H9 (cell line): Measurements from ENCODE around the gene APOB. TPM values are rescaled to one million over a fixed set of nuclear protein-coding genes. Genes with fewer than 3 reads are reported as not detected.

ENCODE experiments used
- DNase-seq: peaks from one replicate; pipeline ENCODE4 v3.0.0-alpha.2; 2017
- H2AFZ ChIP-seq: one replicate; pipeline ENCODE4 v1.6.1; 2013; ENCODE audit warnings: mild to moderate bottlenecking, low read length, control low read depth, moderate library complexity
- H2AK5ac ChIP-seq: 2 replicates; pipeline ENCODE4 v1.6.1; 2013; ENCODE audit warnings: low read length, control low read depth, mixed read lengths; ENCODE audit not compliant: insufficient read length
- H2BK120ac ChIP-seq: one replicate; pipeline ENCODE4 v1.6.1; 2013; ENCODE audit warnings: low read depth, mild to moderate bottlenecking, low read length, control low read depth, inconsistent platforms; ENCODE audit not compliant: poor library complexity, severe bottlenecking
- H2BK12ac ChIP-seq: 2 replicates; pipeline ENCODE4 v1.6.1; 2013; ENCODE audit warnings: low read length, control low read depth, mixed read lengths, low read depth; ENCODE audit not compliant: insufficient read length
- H2BK15ac ChIP-seq: 2 replicates; pipeline ENCODE4 v1.6.1; 2013; ENCODE audit warnings: low read depth, low read length, control low read depth
- H2BK20ac ChIP-seq: one replicate; pipeline ENCODE4 v1.6.1; 2013; ENCODE audit warnings: low read depth, mild to moderate bottlenecking, low read length, control low read depth, inconsistent platforms; ENCODE audit not compliant: poor library complexity, severe bottlenecking
- H2BK5ac ChIP-seq: 2 replicates; pipeline ENCODE4 v1.6.1; 2013; ENCODE audit warnings: low read length, control low read depth, mixed read lengths; ENCODE audit not compliant: insufficient read length
- H3K14ac ChIP-seq: 2 replicates; pipeline ENCODE4 v1.6.1; 2013; ENCODE audit warnings: low read length, control low read depth; ENCODE audit not compliant: insufficient read depth
- H3K18ac ChIP-seq: 2 replicates; pipeline ENCODE4 v1.6.1; 2013; ENCODE audit warnings: low read depth, mild to moderate bottlenecking, mixed read lengths, low read length, control low read depth; ENCODE audit not compliant: insufficient read length
- H3K23ac ChIP-seq: 2 replicates; pipeline ENCODE4 v1.6.1; 2013; ENCODE audit warnings: low read length, control low read depth, mixed read lengths, low read depth; ENCODE audit not compliant: insufficient read length
- H3K23me2 ChIP-seq: 2 replicates; pipeline ENCODE4 v1.6.1; 2013; ENCODE audit warnings: low read depth, mild to moderate bottlenecking, mixed read lengths, low read length, control low read depth; ENCODE audit not compliant: insufficient read length, poor library complexity, severe bottlenecking
- H3K27ac ChIP-seq: 2 replicates; pipeline ENCODE4 v1.5.1; 2013; ENCODE audit warnings: low read length, control low read depth, mixed read lengths, low read depth; ENCODE audit not compliant: insufficient read length
- H3K27me3 ChIP-seq: 2 replicates; pipeline ENCODE4 v1.6.1; 2013; ENCODE audit warnings: low read length, control low read depth, inconsistent platforms; ENCODE audit not compliant: insufficient read depth
- H3K4ac ChIP-seq: 2 replicates; pipeline ENCODE4 v1.6.1; 2013; ENCODE audit warnings: low read depth, mild to moderate bottlenecking, control low read depth, inconsistent platforms, low read length, moderate library complexity
- H3K4me1 ChIP-seq: 2 replicates; pipeline ENCODE4 v1.6.1; 2013; ENCODE audit warnings: low read length, control low read depth, inconsistent platforms; ENCODE audit not compliant: insufficient read depth
- H3K4me2 ChIP-seq: 2 replicates; pipeline ENCODE4 v1.6.1; 2013; ENCODE audit warnings: low read length, control low read depth, mixed read lengths; ENCODE audit not compliant: insufficient read length, insufficient read depth
- H3K56ac ChIP-seq: 2 replicates; pipeline ENCODE4 v1.6.1; 2013; ENCODE audit warnings: low read depth, mild to moderate bottlenecking, mixed read lengths, low read length, control low read depth; ENCODE audit not compliant: insufficient read length
- H3K79me1 ChIP-seq: 2 replicates; pipeline ENCODE4 v1.6.1; 2013; ENCODE audit warnings: low read depth, mild to moderate bottlenecking, moderate library complexity, low read length, control low read depth, inconsistent platforms; ENCODE audit not compliant: insufficient read depth, poor library complexity, severe bottlenecking
- H3K79me2 ChIP-seq: 2 replicates; pipeline ENCODE4 v1.6.1; 2013; ENCODE audit warnings: low read length, control low read depth, inconsistent platforms; ENCODE audit not compliant: insufficient read depth
- H3K9ac ChIP-seq: 2 replicates; pipeline ENCODE4 v1.6.1; 2013; ENCODE audit warnings: low read length, control low read depth, mixed read lengths; ENCODE audit not compliant: insufficient read length; ENCODE audit errors: extremely low read depth
- H3K9me3 ChIP-seq: one replicate; pipeline ENCODE4 v1.6.1; 2013; ENCODE audit warnings: low read depth, low read length, inconsistent platforms; ENCODE audit not compliant: control insufficient read depth
- H3T11ph ChIP-seq: one replicate; pipeline ENCODE4 v1.6.1; 2013; ENCODE audit warnings: mild to moderate bottlenecking, low read length, control low read depth, inconsistent platforms
- H4K20me1 ChIP-seq: one replicate; pipeline ENCODE4 v1.6.1; 2013; ENCODE audit not compliant: control insufficient read depth, insufficient read length, insufficient read depth
- H4K5ac ChIP-seq: 2 replicates; pipeline ENCODE4 v1.6.1; 2013; ENCODE audit warnings: low read depth, mild to moderate bottlenecking, mixed read lengths, low read length, control low read depth; ENCODE audit not compliant: insufficient read length
- H4K8ac ChIP-seq: replicated peaks from 2 replicates; pipeline ENCODE4 v1.6.1; 2013; ENCODE audit warnings: low read length, control low read depth, mixed read lengths, low read depth; ENCODE audit not compliant: insufficient read length
- H4K91ac ChIP-seq: 2 replicates; pipeline ENCODE4 v1.6.1; 2013; ENCODE audit warnings: low read depth, mild to moderate bottlenecking, moderate library complexity, mixed read lengths, low read length, control low read depth; ENCODE audit not compliant: insufficient read length
- H3K27ac Mint-ChIP-seq, 3 experiments: 2 replicates in 2 of 3; 3 replicates in 1 of 3; pipeline ENCODE4 v1.8.0; 2020 to 2021; ENCODE audit warnings: mixed read lengths in 3 of 3, mild to moderate bottlenecking in 1 of 3, moderate library complexity in 1 of 3
- H3K27me3 Mint-ChIP-seq: 2 replicates; pipeline ENCODE4 v1.8.0; 2021; ENCODE audit warnings: low read depth, mild to moderate bottlenecking, moderate library complexity, mixed read lengths
- H3K36me3 Mint-ChIP-seq, 3 experiments: 2 replicates in 2 of 3; 3 replicates in 1 of 3; pipeline ENCODE4 v1.8.0; 2020 to 2021; ENCODE audit warnings: low read depth in 3 of 3, mixed read lengths in 3 of 3; ENCODE audit not compliant: insufficient read depth in 1 of 3
- H3K4me1 Mint-ChIP-seq, 2 experiments: 2 replicates each; pipeline ENCODE4 v1.8.0; 2020; ENCODE audit warnings: mixed read lengths in 2 of 2
- H3K4me3 Mint-ChIP-seq, 2 experiments: 2 replicates in 1 of 2; 3 replicates in 1 of 2; pipeline ENCODE4 v1.8.0; 2020 to 2021; ENCODE audit warnings: mild to moderate bottlenecking in 2 of 2, mixed read lengths in 2 of 2, moderate library complexity in 1 of 2
- H3K9me3 Mint-ChIP-seq, 2 experiments: 2 replicates in 1 of 2; 3 replicates in 1 of 2; pipeline ENCODE4 v1.8.0; 2020; ENCODE audit warnings: mild to moderate bottlenecking in 2 of 2, mixed read lengths in 2 of 2, moderate library complexity in 1 of 2
- whole genome bisulfite sequencing: extraction: QIAGEN DNeasy Blood & Tissue Kit; methylation state at CpG from one replicate; pipeline ENCODE4 v1.1.7; 2013; ENCODE audit warnings: missing lambda C conversion rate, low lambda C conversion rate, mixed read lengths; ENCODE audit not compliant: insufficient read length; ENCODE audit errors: extremely low coverage; 5-methylcytosine and 5-hydroxymethylcytosine counted together
- total RNA-seq: library from RNA; stranded (reverse); gene quantifications from 2 replicates; pipeline ENCODE4 v1.2.1, GENCODE V29; 2021
- TF ChIP-seq, protein P1 (sequence below): fragments of 200-600 bp; sonication (generic); conservative IDR thresholded peaks from 3 replicates; pipeline ENCODE4 v1.8.0; 2021; ENCODE audit warnings: antibody characterized with exemption, mild to moderate bottlenecking

APOB gene
- total RNA-seq, 1 experiment from 2014 or later: 0.26 TPM

GRCh38 chr2:21011876-21012556 is 31.9 kb downstream of the APOB start:
- Histone ChIP-seq H3K79me1 (no peaks in the 10 kb centered on the region), H2AK5ac (no peak overlapping the region), H3K18ac (no peak overlapping the region), H4K20me1 (no peaks in the 10 kb centered on the region), H4K5ac (no peak overlapping the region), H3K56ac (no peak overlapping the region), H3K79me2 (no peaks in the 10 kb centered on the region), H3K27me3 (no peaks in the 10 kb centered on the region), H3K9me3 (no peaks in the 10 kb centered on the region), H4K91ac (no peak overlapping the region), H2BK12ac (no peak overlapping the region), H2BK5ac (no peak overlapping the region), H3K4me2 (no peak overlapping the region), H4K8ac (no peak overlapping the region), H2AFZ (no peak overlapping the region), H2BK120ac (no peak overlapping the region), H3K14ac (no peak overlapping the region), H3T11ph (no peak overlapping the region), H3K4ac (no peak overlapping the region), H3K23ac (no peak overlapping the region), H2BK20ac (no peak overlapping the region), H3K23me2 (no peaks in the 10 kb centered on the region), H3K4me1 (no peaks in the 10 kb centered on the region), H3K9ac (no peak overlapping the region), H2BK15ac (no peak overlapping the region), H3K27ac (no peak overlapping the region)
- TF ChIP-seq, protein P1, sequence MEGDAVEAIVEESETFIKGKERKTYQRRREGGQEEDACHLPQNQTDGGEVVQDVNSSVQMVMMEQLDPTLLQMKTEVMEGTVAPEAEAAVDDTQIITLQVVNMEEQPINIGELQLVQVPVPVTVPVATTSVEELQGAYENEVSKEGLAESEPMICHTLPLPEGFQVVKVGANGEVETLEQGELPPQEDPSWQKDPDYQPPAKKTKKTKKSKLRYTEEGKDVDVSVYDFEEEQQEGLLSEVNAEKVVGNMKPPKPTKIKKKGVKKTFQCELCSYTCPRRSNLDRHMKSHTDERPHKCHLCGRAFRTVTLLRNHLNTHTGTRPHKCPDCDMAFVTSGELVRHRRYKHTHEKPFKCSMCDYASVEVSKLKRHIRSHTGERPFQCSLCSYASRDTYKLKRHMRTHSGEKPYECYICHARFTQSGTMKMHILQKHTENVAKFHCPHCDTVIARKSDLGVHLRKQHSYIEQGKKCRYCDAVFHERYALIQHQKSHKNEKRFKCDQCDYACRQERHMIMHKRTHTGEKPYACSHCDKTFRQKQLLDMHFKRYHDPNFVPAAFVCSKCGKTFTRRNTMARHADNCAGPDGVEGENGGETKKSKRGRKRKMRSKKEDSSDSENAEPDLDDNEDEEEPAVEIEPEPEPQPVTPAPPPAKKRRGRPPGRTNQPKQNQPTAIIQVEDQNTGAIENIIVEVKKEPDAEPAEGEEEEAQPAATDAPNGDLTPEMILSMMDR: no peak
- no peak for DNase-seq
- Mint-ChIP-seq H3K27me3 (peaks cover 25% of the 10 kb centered on the region), H3K36me3 (no peaks in the 10 kb centered on the region; a peak in 1 of 7 replicates), H3K4me1 (no peaks in the 10 kb centered on the region), H3K4me3 (no peak overlapping the region), H3K9me3 (no peaks in the 10 kb centered on the region; a peak in 1 of 5 replicates), H3K27ac (no peak overlapping the region)
- WGBS: no CpG with 5 or more reads among the region's 8 CpGs
